CD4-positive, alpha-beta T cell treated with Interleukin-6 at 100 ng/mL for 8 hours (primary cell): ENCODE data around the gene SPEM1.

Experiments
- DNase-seq: peaks from one replicate; pipeline ENCODE4 v3.0.0-alpha.2; 2020; ENCODE audit warnings: mixed read lengths, low spot score

Gene SPEM1

DNA sequence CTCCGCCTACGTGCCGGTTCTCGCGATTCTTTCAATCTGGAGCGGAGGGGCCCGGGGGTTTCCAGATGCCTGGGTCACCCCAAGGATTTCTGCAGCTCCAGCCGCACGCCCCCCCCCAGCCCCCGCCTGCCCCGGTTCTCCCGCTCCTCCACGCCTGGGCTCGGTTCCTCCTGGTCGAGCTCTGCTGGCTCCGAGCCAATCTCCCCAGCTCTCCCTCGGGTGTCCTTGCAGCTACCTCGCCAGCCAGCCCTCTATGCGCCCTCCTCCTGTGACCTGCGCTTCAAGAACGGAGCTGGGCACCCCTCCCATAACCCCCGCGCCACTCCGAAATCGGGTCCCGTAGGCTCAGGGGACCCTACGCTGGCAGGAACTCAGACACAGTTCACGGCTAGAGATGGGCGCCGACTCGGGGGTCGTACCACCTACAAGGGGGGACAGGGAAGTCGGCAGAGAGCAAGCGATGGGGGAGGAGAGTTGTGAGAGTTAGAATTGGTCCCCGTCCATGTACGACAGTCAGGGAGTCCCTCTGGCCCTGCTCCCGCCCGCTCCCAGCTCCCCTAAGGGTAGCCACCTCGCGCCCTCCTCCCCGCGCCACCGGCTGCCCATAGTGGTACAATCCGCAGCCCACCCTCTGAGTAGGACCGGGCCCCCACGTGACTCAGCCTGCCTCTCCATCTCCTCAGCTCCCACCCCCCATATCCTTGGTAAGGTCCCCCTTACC, 20.1 kb downstream of the SPEM1 start:
- no peak for DNase-seq

DNA sequence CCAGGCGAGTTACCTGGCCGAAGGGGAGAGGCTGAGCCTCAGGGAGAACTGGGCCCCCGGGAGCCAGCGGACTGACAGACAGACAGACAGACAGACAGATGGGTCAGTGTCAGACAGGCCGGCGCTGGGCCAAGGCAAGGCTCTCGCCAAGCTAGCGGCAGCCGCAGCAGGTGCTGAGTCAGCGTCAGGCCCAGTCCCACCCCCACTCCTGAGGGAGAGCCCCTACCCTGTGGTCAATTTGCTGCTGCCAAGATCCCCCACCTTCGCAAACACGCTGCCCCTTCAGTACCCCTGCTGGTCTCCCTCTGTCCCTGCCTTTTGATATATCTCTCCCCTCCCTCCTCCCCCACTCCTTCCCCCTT, 20.7 kb downstream of the SPEM1 start:
- DNase-seq: no peak

DNA sequence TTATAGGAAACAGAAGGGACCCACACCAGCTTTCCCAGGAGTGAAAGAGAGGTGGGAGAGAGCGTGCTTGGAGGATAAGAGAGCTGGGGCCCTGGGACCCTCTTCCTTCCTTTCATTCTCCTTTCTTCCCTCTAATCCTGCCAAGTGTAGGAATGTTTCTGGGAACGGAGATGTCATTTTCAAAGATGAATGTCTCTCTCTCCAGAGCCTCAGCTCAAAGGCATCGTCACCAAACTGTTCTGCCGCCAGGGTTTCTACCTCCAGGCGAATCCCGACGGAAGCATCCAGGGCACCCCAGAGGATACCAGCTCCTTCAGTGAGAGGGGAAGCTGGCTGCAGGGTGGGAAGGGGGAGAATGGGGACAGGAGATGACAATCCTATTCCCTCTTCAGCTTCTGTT, 21.1 kb downstream of the SPEM1 start:
- no peak for DNase-seq

GRCh38 chr17:7442142-7442541, 22.0 kb downstream of the SPEM1 start:
- DNase-seq: no peak

DNA sequence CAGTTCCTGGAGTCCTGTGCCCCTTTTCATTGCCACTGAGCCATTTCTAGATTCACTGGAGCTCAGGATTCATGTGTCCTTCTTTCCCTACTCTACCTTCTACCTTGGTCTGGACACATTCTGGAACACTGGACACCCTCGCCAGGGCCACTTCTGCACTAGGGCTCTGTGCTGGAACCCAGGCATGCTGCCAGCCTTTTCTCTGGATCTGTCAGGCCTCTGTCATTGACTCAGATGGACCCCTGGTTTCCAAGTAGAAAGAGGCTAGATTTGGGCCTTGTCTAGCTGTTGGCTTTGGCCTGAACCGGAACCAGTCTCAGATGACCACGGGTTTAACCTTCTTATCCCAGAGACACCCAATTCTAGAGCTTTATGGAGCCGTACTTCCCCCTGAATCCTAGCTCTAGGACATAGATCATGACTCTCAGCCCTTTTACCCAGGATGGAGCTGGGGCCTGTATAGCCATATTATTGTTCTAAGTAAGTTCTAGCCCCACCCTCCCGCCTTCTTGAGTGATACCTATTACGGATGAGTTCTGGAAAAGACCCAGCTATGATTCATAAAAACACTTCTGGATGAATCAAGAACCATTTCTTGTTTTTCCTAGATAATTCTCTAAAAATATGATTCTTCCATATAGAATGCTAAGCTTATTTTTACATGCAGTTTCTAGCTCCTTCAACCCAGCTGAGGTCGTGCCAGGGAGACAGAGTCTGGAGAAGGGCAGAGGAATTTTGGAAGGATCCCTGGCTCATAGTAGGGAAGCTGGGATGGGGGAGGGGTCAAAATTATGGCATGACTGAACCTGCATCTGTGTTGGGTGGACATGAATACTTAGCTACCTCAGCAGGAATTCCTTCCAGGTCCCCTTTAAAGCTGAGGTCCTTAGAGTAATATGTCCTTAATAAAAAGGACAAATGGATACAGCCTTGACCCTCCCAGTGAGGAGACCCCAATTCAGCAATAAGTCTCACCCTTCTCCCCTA, 23.7 kb downstream of the SPEM1 start:
- DNase-seq: no peak

- DNase-seq: no peak
These were observed 24.8 kb downstream of the SPEM1 start, which contains the start of gene CHRNB1 for GRCh38 chr17:7444682-7445618. CHRNB1 (plus strand) TSS chr17:7445061; CDS start chr17:7445128, 67 bp downstream.

DNA sequence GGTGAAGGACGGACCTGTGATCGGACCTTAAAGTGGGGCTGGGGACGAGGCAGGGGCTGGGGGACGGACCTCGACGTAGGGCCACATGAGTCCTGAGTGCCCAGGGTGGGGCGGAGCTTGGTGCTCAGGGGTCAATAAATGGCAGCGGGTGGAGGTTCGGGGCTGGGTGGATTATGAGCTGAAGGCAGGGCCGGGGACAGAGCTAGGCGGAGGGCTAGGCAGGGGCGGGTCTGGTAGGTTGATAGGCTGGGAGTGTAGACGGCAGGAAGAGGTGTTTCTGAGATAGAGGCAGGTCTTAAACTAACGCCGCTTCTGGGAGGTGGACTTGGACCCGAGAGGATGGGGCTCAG, 25.5 kb downstream of the SPEM1 start:
- peak; percentile 40 for DNase-seq

- no peak for DNase-seq
These were observed 28.3 kb downstream of the SPEM1 start for GRCh38 chr17:7448461-7448860.

DNA sequence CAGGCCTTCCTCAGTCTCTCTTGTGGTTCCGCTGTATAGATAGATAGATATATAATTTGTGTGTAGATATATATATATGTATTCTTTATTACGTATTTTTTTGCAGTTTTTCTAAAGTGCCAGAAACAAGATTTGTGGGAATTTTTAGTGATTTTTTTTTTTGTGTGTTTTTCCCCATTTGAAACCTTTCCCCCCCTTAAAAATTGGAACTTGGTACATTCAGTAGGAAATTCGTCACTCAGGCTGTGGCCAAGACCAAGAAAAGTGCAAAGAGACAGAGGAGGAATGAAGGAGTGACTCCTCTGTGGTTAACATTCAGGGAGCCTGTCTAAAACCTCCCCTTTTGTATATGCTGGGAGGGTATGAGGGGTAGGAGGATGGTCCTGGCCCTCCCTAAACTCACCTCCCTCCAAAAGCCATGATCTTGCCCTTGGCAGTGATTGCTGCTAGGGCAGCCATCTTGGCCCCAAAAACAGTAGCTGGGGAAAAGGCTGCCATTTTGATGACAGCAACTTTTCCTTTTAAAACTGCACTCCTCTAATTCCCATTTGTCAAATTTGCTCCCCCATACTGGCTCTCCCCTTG, 39.9 kb downstream of the SPEM1 start:
- no peak for DNase-seq

DNA sequence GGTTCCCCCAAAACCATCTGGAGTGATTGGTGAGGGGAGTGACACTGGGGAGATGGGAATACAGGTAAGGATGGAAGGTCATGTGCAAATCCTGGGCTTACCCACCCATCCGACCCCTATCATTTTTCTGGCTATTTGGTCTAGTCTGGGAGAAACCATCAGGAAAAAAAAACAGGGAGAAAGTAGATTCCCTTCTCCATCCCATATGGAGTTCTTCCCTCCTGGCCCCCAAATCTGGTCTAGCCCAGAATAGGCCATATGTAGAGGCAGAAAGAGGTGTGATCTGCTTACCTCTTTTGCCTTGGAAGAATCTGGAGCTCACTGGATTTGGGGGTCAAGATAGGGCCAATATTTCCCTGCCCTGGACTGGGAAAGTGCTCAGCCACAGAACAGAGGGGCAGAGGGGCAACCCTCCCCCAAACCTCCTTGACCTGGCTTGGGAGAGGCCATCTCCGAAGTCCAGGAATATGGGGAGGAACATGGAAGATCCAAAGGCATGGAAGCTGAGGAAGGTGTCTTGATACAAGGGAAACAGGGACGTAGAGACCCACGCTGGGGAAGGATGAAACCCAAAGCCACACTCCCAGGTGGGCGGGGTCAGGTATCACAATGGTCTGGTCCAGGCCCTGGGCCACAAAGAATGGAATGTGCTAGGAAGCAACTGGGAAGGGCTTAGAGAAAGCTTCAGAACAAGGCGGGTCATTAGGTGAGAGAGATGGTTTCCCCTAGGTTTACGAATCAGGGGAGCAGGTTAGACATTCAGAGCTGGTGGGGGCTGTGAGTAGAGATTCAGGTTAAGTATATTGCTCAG, 40.9 kb downstream of the SPEM1 start:
- no peak for DNase-seq

- DNase-seq: no peak
These were observed 42.6 kb downstream of the SPEM1 start for GRCh38 chr17:7462474-7463371.

- DNase-seq: no peak
These were observed 43.3 kb downstream of the SPEM1 start for GRCh38 chr17:7463372-7463846.

- DNase-seq: no peak
These were observed 44.0 kb downstream of the SPEM1 start for GRCh38 chr17:7464081-7464480.

GRCh38 chr17:7465597-7466275, 45.6 kb downstream of the SPEM1 start:
- no peak for DNase-seq

DNA sequence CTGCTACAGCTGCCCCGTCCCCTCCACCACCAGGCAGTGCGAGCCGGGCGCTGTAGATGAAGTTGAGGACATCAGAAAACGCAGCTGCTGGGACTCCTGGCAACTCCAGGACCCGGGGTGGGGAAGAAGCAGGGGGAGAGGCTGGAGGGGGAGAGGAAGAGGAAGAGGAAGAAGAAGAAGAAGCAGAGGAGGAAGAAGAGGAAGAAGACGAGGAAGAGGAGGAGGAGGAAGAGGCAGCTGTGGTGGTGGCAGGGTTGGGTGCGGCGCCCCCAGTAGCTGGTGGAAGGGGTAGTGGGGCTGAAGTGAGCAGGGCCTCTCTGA, 46.2 kb downstream of the SPEM1 start:
- DNase-seq: no peak

GRCh38 chr17:7466639-7467341, 46.7 kb downstream of the SPEM1 start:
- no peak for DNase-seq

GRCh38 chr17:7467498-7467897, 47.4 kb downstream of the SPEM1 start:
- no peak for DNase-seq

- no peak for DNase-seq
These were observed 48.2 kb downstream of the SPEM1 start for GRCh38 chr17:7468290-7468689.
